ENCODE results near the gene RRP12. TPM values are rescaled to one million over a fixed set of nuclear protein-coding genes. Genes with fewer than 3 reads are reported as not detected.

Gene RRP12
- total and polyA plus RNA-seq, 2 of the 4 experiments (the other 2 are of a cell fraction): 21.5 to 23.3 TPM

GRCh38 chr10:97363071-97363470 lies 38.1 kb downstream of the RRP12 start:
- dilution Hi-C loops (cut with HindIII; ENCODE audit: low sequenced_read_pairs, unreplicated experiment): no loop called here
- CTCF ChIA-PET: no interaction called here
- H2AK9ac ChIP-seq (replicated peaks; ENCODE audit: low read depth, low read length, poor library complexity): no peak overlapping the region

More at GRCh38 chr10:97363071-97363470, 38.1 kb downstream of the RRP12 start:
- Histone ChIP-seq H3K27me3 (ENCODE audit: control insufficient read depth, insufficient read depth, low read length) (no peaks in the 10 kb centered on the region), H2BK5ac (ENCODE audit: low read depth, low read length, poor library complexity, severe bottlenecking) (no peak overlapping the region), H3K4me3 (ENCODE audit: insufficient read depth, low read depth, low read length) (no peak overlapping the region), H2BK15ac (ENCODE audit: low read depth, low read length) (no peak overlapping the region), H3K9me1 (ENCODE audit: insufficient read depth, low read length) (0 out of 2 replicates have a peak, but pooled peaks cover 3% of the 10 kb centered on the region), H3K56ac (ENCODE audit: extremely low read depth, insufficient read depth, low read length) (no peak overlapping the region), H3K4ac (ENCODE audit: low read depth, low read length) (no peak overlapping the region), H3K9ac (ENCODE audit: low read depth, low read length) (no peak overlapping the region), H3K4me1 (ENCODE audit: control insufficient read depth, insufficient read depth, low read length) (no peaks in the 10 kb centered on the region), H4K20me1 (ENCODE audit: insufficient read depth, low read length) (no peaks in the 10 kb centered on the region), H4K8ac (ENCODE audit: low read depth in 2 of 2, low read length in 2 of 2) (no peak overlapping the region), H2AK5ac (ENCODE audit: low read depth, low read length) (no peak overlapping the region), H3K23ac (ENCODE audit: low read depth, low read length) (no peak overlapping the region), H3K4me2 (ENCODE audit: low read depth, low read length) (no peak overlapping the region), H2AFZ (replicated peaks; ENCODE audit: low read length, poor library complexity) (no peak overlapping the region), H2BK20ac (ENCODE audit: low read depth, low read length) (no peak overlapping the region), H3K79me1 (ENCODE audit: low read depth in 1 of 2, low read length in 2 of 2) (no peaks in the 10 kb centered on the region), H2BK120ac (ENCODE audit: low read depth, low read length) (no peak overlapping the region), H4K5ac (ENCODE audit: low read depth, low read length) (no peak overlapping the region), H3K27ac (ENCODE audit: insufficient read depth, low read length) (no peak overlapping the region), H3K14ac (replicated peaks; ENCODE audit: low read depth, low read length) (no peak overlapping the region), H3K18ac (ENCODE audit: low read depth, low read length) (no peak overlapping the region), H4K91ac (ENCODE audit: insufficient read depth, low read depth, low read length) (no peak overlapping the region), H3K36me3 (ENCODE audit: control insufficient read depth, insufficient read depth, low read length) (peaks cover 39% of the 10 kb centered on the region), H3K9me3 (ENCODE audit: control insufficient read depth, insufficient read depth, low read length) (no peaks in the 10 kb centered on the region)
- POLR2A ChIA-PET (ENCODE audit: unreplicated experiment): no interaction called here
- TF ChIP-seq CHD1 (IDR thresholded peaks at IDR 0.05; ENCODE audit: low read depth, low read length) (no peak), NFE2L2 (IDR thresholded peaks at IDR 0.05; ENCODE audit: low read depth, low read length) (no peak), RFX5 (IDR thresholded peaks at IDR 0.05; ENCODE audit: low read depth, low read length) (no peak), MAZ (IDR thresholded peaks at IDR 0.05; ENCODE audit: borderline replicate concordance, low read depth, low read length) (no peak), BHLHE40 (IDR thresholded peaks at IDR 0.05; ENCODE audit: low read depth, low read length) (no peak), CTCF (conservative IDR thresholded peaks at IDR 0.05; ENCODE audit: low read depth, low read length) (no peak), SMC3 (IDR thresholded peaks at IDR 0.05; ENCODE audit: low read depth, low read length) (no peak), RAD21 (IDR thresholded peaks at IDR 0.05; ENCODE audit: low read length) (no peak), RCOR1 (IDR thresholded peaks at IDR 0.05; ENCODE audit: insufficient replicate concordance, low read length) (no peak), MXI1 (IDR thresholded peaks at IDR 0.05; ENCODE audit: borderline replicate concordance, low read depth, low read length) (no peak), POLR2A (IDR thresholded peaks at IDR 0.05; ENCODE audit: low read depth, low read length) (no peak), ELK1 (IDR thresholded peaks at IDR 0.05; ENCODE audit: borderline replicate concordance, low read depth, low read length) (no peak), FOS (IDR thresholded peaks at IDR 0.05; ENCODE audit: low read depth, low read length) (no peak), CEBPB (IDR thresholded peaks at IDR 0.05; ENCODE audit: low read depth, low read length) (no peak)
- TF ChIP-seq, protein P1, sequence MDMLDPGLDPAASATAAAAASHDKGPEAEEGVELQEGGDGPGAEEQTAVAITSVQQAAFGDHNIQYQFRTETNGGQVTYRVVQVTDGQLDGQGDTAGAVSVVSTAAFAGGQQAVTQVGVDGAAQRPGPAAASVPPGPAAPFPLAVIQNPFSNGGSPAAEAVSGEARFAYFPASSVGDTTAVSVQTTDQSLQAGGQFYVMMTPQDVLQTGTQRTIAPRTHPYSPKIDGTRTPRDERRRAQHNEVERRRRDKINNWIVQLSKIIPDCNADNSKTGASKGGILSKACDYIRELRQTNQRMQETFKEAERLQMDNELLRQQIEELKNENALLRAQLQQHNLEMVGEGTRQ (IDR thresholded peaks at IDR 0.05; ENCODE audit: low read depth, low read length): no peak
- intact Hi-C loops (cut with micrococcal nuclease) (no loop called here), in situ Hi-C loops (cut with MboI; ENCODE audit: low sequenced_read_pairs) (no loop called here)
- BruUV-seq (replicated peaks): no TSS peak
- WGBS, 2 experiments (ENCODE audit: extremely low coverage in 2 of 2, insufficient read length in 1 of 2): 100% methylated on average over 1 of the region's 4 CpGs; no CpG with 5 or more reads in 1 of the 2 experiments
- ATAC-seq (ENCODE audit: low read depth): no peak
- no peak for DNase-seq

Measured in IMR-90 (cell line).